Stimulated activated CD8-positive, alpha-beta memory T cell treated with anti-CD3 and anti-CD28 coated beads, Interleukin-2, amount 100 ng/mL, for 48 hours (primary cell): ENCODE data around the gene TDRD6.
"Not testable (repeated sequence)": the region's sequence is repeated elsewhere in the genome, so short reads cannot be mapped to it uniquely, and the experiment has no call there.

Experiments
- DNase-seq, 2 donors: peaks; one replicate each; pipeline ENCODE4 v3.0.0-alpha.2; 2020; ENCODE audit warnings: low read depth in 2 of 2

Gene TDRD6

DNA sequence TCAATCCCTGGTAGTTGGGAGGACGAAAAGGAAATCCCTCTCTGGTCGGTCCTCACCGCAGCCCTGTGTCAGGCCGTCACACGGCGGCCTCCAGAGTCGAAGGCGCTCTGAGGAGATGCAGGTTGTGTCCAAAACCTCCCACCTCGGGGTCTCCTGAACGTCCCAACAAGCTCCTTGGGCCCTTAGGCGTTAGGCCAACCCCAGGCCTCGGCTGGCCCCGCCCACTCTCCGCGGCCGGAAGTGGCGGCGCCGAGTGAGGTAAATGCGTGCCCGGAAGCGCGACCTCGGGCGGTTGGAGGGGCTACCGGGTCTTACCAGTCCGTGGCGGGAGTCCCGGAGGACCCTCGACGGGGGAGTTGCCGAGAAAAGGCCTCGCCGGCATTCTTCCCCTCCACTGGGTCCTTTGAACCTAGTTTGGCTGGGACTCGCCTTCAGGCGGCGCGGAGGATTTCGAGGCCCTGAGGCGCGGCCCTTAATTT, at the start of gene TDRD6:
Gene TDRD6 (plus strand): TSS at position 267 of the 479 bp plus-strand sequence. CDS start 244 bp downstream, outside the sequence.
- no peak for DNase-seq

- no peak for DNase-seq
These were observed 49.8 kb upstream of the TDRD6 start for GRCh38 chr6:46637933-46638332.

- no peak for DNase-seq
These were observed 49.0 kb upstream of the TDRD6 start for GRCh38 chr6:46638650-46639049.

- no peak for DNase-seq
These were observed 44.5 kb upstream of the TDRD6 start for GRCh38 chr6:46642928-46643751.

DNA sequence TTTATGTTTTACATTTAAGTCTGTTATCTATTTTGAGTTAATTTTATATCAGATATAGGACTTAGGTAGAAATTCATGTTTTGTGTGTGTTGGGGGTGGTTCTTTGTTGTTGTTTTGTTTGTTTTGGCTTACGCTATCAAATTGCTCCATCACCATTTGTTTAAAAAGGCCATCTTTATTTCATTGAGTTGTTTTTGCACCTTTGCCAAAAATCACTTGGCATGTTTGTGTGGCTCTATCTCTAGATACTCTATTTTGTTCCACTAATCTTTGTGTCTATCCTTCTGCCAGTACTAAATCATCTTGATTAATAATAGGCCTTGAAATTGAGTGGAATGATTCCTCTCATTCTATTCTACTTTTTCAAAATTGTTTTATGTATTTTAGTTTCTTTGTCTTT, 42.4 kb upstream of the TDRD6 start:
- no peak for DNase-seq

DNA sequence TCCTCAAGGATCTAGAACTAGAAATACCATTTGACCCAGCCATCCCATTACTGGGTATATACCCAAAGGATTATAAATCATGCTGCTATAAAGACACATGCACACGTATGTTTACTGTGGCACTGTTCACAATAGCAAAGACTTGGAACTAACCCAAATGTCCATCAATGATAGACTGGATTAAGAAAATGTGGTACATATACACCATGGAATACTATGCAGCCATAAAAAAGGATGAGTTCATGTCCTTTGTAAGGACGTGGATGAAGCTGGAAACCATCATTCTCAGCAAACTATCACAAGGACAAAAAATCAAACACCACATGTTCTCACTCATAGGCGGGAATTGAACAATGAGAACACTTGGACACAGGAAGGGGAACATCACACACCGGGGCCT, 39.6 kb upstream of the TDRD6 start:
- not testable (repeated sequence) for DNase-seq

- no peak for DNase-seq
These were observed 38.7 kb upstream of the TDRD6 start for GRCh38 chr6:46648869-46649492.

- DNase-seq = no peak
These were observed 36.7 kb upstream of the TDRD6 start for GRCh38 chr6:46651006-46651405.

DNA sequence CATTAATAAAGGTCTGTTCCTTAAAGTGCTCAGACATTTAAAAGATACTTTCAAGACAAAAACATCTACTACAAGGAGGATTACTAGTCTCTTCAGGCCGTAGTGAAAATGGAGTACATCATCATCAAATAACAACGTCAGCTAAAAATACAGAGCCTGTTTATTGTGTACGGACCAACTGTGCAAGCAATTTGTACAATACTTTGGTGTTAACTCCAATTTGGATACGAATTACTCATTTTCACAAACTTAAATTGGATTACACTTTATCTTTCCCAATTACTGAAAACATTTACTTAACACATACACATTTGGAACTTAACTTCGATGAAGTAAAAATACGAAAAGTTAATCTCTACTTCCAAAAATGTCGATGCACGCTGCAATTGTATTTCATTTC, 35.9 kb upstream of the TDRD6 start:
- no peak for DNase-seq

DNA sequence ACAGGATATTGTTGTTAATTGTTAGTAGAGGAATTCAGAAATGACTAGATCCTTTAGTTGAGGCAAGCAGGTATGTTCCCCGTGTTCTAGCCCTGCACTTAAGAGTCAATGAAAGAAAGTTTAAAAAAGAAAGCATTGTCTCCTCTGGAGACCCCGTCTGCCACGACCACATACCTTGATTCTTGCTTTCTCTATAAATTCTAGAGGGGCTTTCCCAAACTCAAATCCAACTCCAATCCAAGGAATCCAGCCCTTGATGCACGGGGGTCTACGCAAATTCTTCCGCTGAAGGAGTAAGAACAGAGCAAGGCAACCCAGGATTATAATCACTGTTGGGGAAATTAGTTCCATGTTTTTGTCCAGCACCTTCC, 35.5 kb upstream of the TDRD6 start:
- no peak for DNase-seq

DNA sequence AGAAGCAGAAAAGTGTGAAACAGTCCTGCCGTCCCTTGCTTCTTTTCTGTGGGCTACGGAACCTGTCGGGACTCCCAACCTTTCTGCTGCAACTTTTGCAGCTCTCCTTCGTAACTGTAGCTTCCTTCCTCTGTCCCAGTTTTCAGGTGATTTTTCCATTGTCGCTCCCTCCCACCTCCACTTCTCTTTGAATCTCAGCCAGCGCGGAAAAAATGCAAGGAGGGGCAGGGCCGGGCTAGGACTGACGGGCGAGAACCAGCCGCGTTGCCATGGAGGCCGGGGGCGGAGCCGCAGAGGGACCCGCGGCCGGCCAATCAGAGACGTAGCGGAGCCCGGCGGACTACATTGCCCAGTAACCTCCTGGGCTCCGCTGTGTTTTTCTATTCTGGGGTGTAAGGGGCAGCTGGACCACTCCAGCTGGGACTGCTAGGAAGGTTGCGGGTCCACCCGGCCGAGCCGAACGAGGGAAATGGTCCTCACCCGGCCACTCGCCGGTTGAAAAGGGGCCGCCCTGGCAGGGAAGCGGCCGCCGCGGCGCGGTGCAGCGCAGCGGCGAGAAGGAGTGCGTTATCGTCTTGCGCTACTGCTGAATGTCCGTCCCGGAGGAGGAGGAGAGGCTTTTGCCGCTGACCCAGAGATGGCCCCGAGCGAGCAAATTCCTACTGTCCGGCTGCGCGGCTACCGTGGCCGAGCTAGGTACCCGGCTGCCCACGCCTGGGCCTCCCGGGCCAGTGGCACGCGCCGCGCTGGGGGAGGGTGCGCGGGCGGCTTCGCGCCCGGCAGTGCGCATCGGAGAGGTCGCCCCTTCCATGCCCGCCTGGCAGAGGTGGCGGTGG, 34.9 kb upstream of the TDRD6 start, which contains the start of the genes CYP39A1 and SLC25A27:
Gene CYP39A1 (minus strand): TSS at position 216 of the 836 bp plus-strand sequence. CDS start 236 bp downstream, outside the sequence.
Gene SLC25A27 (plus strand): TSS at position 373 of the 836 bp plus-strand sequence. CDS start 218 bp downstream, at position 591.
- DNase-seq = peak; percentile 77

DNA sequence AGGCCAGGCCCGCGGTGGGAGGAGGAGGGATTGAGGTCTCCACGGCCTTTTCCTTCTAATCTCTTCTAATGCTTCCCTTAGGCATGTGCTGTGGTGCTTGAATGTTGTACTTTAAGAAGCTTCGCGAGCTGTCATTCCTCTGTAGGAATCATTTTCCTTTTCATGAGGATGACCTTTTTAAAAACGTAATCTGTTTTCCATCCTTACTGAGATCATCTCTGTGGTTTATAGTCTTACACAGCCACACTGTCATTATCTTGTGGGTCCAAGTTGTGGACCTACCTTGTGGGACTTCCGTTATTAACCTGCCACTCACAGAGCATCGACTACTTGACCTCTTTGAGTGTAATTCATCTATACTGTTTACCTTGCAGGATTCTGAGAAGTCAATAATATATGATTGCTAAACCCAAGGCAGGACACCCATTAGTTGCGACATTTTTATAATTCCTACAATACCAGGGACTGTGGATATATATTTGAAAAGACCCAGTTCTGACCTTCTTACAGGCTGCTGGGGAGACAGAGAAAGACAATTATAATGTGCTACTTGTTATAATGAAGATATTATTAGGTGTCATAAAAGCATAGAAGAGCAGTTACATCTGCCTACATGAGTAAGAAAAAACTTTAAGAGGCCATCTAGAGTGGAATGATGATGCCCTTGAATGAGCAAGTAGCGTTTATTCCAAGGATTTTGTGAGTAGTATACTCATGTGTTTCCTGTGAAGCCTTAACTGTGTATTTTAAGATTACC, 34.1 kb upstream of the TDRD6 start:
- no peak for DNase-seq

- no peak for DNase-seq
These were observed 31.9 kb upstream of the TDRD6 start for GRCh38 chr6:46655803-46656202.

- DNase-seq = no peak
These were observed 30.0 kb upstream of the TDRD6 start for GRCh38 chr6:46657642-46658041.

GRCh38 chr6:46661483-46661882, 26.2 kb upstream of the TDRD6 start:
- DNase-seq = no peak

DNA sequence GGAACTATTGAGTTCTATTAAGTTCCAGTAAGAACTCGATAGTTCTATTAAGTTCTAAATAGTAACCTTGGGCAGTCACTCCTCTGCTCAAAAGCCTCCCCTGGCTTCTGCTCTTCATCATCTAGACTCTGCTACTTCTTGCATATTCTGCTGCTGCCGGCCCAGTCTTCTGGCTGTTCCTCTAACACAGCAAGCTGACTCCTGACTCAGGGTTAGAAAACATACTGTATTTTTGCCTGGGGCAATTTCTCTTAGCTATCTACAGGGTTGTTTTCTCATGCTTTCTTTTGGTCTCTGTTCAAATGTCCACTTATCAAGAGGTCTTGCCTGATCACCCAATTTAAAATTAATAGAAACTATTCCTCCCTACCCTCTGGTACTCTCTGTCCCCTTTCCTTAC, 20.3 kb upstream of the TDRD6 start:
- DNase-seq = no peak

GRCh38 chr6:46674410-46674809, 13.3 kb upstream of the TDRD6 start:
- no peak for DNase-seq

DNA sequence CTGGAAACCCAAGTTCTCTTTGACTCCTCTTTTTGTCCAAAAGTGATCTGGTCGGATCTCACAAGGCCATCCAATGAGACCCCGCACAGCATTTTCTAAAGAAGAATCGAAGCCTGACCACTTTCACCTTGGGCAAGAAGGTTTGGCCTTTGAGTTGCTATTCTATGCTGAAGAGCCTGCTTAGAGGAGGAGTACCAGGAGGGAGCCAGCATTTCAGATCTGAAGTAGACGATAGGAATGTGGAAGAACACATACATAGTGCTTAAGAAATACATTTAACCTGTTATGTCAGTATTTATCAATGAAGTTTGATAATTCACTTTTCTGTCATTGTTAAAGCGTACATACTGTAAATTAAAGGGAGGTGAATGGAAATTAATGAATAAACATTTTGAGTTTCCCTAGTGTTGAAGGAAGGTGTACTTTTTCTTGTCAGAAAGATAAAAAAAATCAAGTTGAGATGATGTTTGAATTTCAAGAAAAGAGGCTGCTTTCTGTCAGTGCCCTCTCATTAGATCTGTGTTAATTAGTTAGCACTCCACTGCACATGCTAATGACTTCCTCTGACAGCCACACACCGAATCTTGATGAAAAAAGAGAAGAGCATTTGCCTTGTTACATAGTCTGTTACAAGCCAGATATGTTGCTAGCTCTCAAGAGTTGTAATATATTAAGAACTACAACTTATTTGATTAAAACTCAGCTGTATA, 10.9 kb upstream of the TDRD6 start:
- no peak for DNase-seq

DNA sequence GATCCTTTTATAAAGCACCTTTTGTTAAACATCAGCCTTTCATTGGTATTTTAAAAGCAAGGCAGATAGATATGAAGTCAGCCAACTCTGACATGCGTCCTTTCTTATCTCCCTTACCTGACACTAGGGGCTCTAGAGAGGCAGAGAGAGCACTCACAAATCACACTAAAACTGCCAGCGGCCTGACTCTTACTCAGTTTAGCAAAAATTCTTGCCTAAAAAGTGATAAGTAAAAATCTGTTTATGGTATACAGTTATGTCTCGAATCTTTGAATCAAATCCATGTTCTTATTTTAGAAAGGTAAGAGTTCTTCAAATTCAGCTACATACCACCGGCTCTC, 10.4 kb upstream of the TDRD6 start:
- no peak for DNase-seq

GRCh38 chr6:46684771-46685170, 2.9 kb upstream of the TDRD6 start:
- DNase-seq = no peak
